SK-N-SH (cell line): ENCODE results near the gene GID4. TPM values are rescaled to one million over a fixed set of nuclear protein-coding genes. Genes with fewer than 3 reads are reported as not detected.
A peak's percentile ranks its signal among the peaks of the same experiment; 100 is the strongest.

Experiments
- CTCF ChIA-PET: fragments of 300-600, 350-600 bp; formaldehyde crosslinking; extraction: SDS; loops from one replicate; lab custom pipeline; 2021; lab: Yijun Ruan, JAX
- POLR2A ChIA-PET: fragments of 350-600 bp; sonication (Branson Sonifier 250); formaldehyde crosslinking; extraction: SDS; loops from one replicate; lab custom pipeline; 2020; ENCODE audit warnings: antibody characterized with exemption, inconsistent platforms; lab: Yijun Ruan, JAX
- DNase-seq: peaks from one replicate; pipeline ENCODE4 v3.0.0; 2012
- H2AFZ ChIP-seq: fragments of 200-600 bp; sonication (generic); 2 replicates; pipeline ENCODE4 v1.8.1; 2016; ENCODE audit warnings: antibody characterized with exemption, mild to moderate bottlenecking, low read depth
- H3F3A ChIP-seq: fragments of 200-600 bp; sonication (generic); replicated peaks from 2 replicates; pipeline ENCODE3; 2016; ENCODE audit warnings: antibody characterized with exemption, mild to moderate bottlenecking; ENCODE audit not compliant: insufficient read depth
- H3K27ac ChIP-seq, 2 experiments: fragments of 200-500 bp in 1 of 2; fragments of 200-600 bp in 1 of 2; sonication (Bioruptor generic) in 1 of 2; sonication (generic), shearing (Covaris generic) in 1 of 2; 2 replicates each; pipeline versions ENCODE4 v1.5.1 to v1.6.1; 2014 to 2016; ENCODE audit warnings: low read depth in 2 of 2, inconsistent platforms in 1 of 2, low read length in 1 of 2, mild to moderate bottlenecking in 1 of 2, mixed read lengths in 1 of 2
- H3K27me3 ChIP-seq: fragments of 200-600 bp; sonication (generic), shearing (Covaris generic); 2 replicates; pipeline ENCODE4 v1.6.1; 2016; ENCODE audit warnings: mixed run types; ENCODE audit not compliant: insufficient read depth
- H3K36me3 ChIP-seq, 2 experiments: fragments of 200-500 bp in 1 of 2; fragments of 200-600 bp in 1 of 2; sonication (Bioruptor generic) in 1 of 2; sonication (generic) in 1 of 2; replicated peaks in 1 of 2; 2 replicates each; pipeline versions ENCODE3 to v1.5.1; 2014 to 2016; ENCODE audit warnings: low read length in 1 of 2, mild to moderate bottlenecking in 1 of 2; ENCODE audit not compliant: insufficient read depth in 2 of 2, control insufficient read depth in 1 of 2
- H3K4me1 ChIP-seq, 2 experiments: fragments of 200-500 bp in 1 of 2; fragments of 200-600 bp in 1 of 2; sonication (Bioruptor generic) in 1 of 2; sonication (generic), shearing (Covaris generic) in 1 of 2; 2 replicates each; pipeline versions ENCODE4 v1.5.1 to v1.6.1; 2014 to 2016; ENCODE audit warnings: low read depth in 1 of 2, low read length in 1 of 2, mixed run types in 1 of 2; ENCODE audit not compliant: insufficient read depth in 2 of 2, control insufficient read depth in 1 of 2
- H3K4me2 ChIP-seq: fragments of 200-600 bp; sonication (generic), shearing (Covaris generic); 2 replicates; pipeline ENCODE4 v1.6.1; 2017; ENCODE audit warnings: mixed run types
- H3K4me3 ChIP-seq, 2 experiments: fragments of 200-500 bp in 1 of 2; fragments of 200-600 bp in 1 of 2; sonication (Bioruptor generic) in 1 of 2; sonication (generic), shearing (Covaris generic) in 1 of 2; 2 replicates each; pipeline versions ENCODE4 v1.5.1 to v1.8.1; 2014 to 2016; ENCODE audit warnings: low read depth in 2 of 2, inconsistent platforms in 1 of 2, low read length in 1 of 2, mild to moderate bottlenecking in 1 of 2, mixed read lengths in 1 of 2, moderate library complexity in 1 of 2
- H3K79me2 ChIP-seq: fragments of 200-600 bp; sonication (generic); 2 replicates; pipeline ENCODE4 v1.8.1; 2017; ENCODE audit warnings: mild to moderate bottlenecking; ENCODE audit not compliant: insufficient read depth
- H3K9ac ChIP-seq: fragments of 200-600 bp; sonication (generic); 2 replicates; pipeline ENCODE4 v1.6.1; 2017; ENCODE audit warnings: mixed run types
- H3K9me2 ChIP-seq: fragments of 200-600 bp; sonication (generic); 2 replicates; pipeline ENCODE4 v1.6.1; 2017; ENCODE audit warnings: mixed run types
- H3K9me3 ChIP-seq: fragments of 200-600 bp; sonication (generic); 2 replicates; pipeline ENCODE4 v1.6.1; 2017; ENCODE audit warnings: mixed run types, mild to moderate bottlenecking, moderate library complexity
- H4K20me1 ChIP-seq: fragments of 200-600 bp; sonication (generic); 2 replicates; pipeline ENCODE4 v1.6.1; 2017; ENCODE audit warnings: mild to moderate bottlenecking, mixed run types; ENCODE audit not compliant: insufficient read depth
- EP300 ChIP-seq, 2 experiments: IDR thresholded peaks; 2 replicates each; pipeline versions ENCODE4 v1.4.0 to v1.6.1; 2012; ENCODE audit warnings: borderline replicate concordance in 1 of 2, low read depth in 1 of 2, low read length in 1 of 2
- FOXJ3 ChIP-seq: sonication (generic); formaldehyde crosslinking; IDR thresholded peaks from 2 replicates; pipeline ENCODE4 v1.5.1; 2020; ENCODE audit warnings: mild to moderate bottlenecking, missing genetic modification reagents
- GABPA ChIP-seq: IDR thresholded peaks from 2 replicates; pipeline ENCODE4 v1.4.0; 2012; ENCODE audit warnings: low read depth, mild to moderate bottlenecking
- IRF3 ChIP-seq: fragments of 150-350 bp; IDR thresholded peaks from 2 replicates; pipeline ENCODE4 v1.6.1; 2016; ENCODE audit warnings: mild to moderate bottlenecking, low read depth, low read length
- JUND ChIP-seq: IDR thresholded peaks from 2 replicates; pipeline ENCODE4 v1.4.0; 2012
- MAX ChIP-seq: IDR thresholded peaks from 2 replicates; pipeline ENCODE4 v1.4.0; 2012; ENCODE audit warnings: low read depth
- NFIC ChIP-seq: IDR thresholded peaks from 2 replicates; pipeline ENCODE4 v1.4.0; 2012; ENCODE audit warnings: borderline replicate concordance
- NRF1 ChIP-seq: IDR thresholded peaks from 2 replicates; pipeline ENCODE4 v1.6.1; 2012; ENCODE audit warnings: low read depth, mild to moderate bottlenecking, low read length
- POLR2AphosphoS5 ChIP-seq: IDR thresholded peaks from 2 replicates; pipeline ENCODE4 v1.6.1; 2012; ENCODE audit warnings: low read depth, low read length
- RCOR1 ChIP-seq: fragments of 150-350 bp; IDR thresholded peaks from 2 replicates; pipeline ENCODE4 v1.6.1; 2017; ENCODE audit warnings: antibody characterized with exemption, low read length
- RXRA ChIP-seq: IDR thresholded peaks from 2 replicates; pipeline ENCODE4 v1.4.0; 2012; ENCODE audit warnings: low read depth, mild to moderate bottlenecking, borderline replicate concordance
- TAF1 ChIP-seq: IDR thresholded peaks from 2 replicates; pipeline ENCODE4 v1.6.1; 2012; ENCODE audit warnings: low read depth, mild to moderate bottlenecking, low read length, moderate library complexity, borderline replicate concordance
- TCF12 ChIP-seq: IDR thresholded peaks from 2 replicates; pipeline ENCODE4 v1.4.0; 2012
- ZBTB33 ChIP-seq: IDR thresholded peaks from 2 replicates; pipeline ENCODE4 v1.4.0; 2012; ENCODE audit warnings: low read depth, borderline replicate concordance
- WGBS: methylation state at CpG from one replicate; pipeline ENCODE4 v1.1.6; 2017; ENCODE audit warnings: low lambda C conversion rate; 5-methylcytosine and 5-hydroxymethylcytosine counted together
- polyA plus RNA-seq, 3 experiments: library from polyadenylated mRNA; depleted of rRNA; stranded (reverse); fragments of >200 nt; gene quantifications; 2 replicates each; pipeline ENCODE4 v1.2.3, GENCODE V29; 2012

GID4 gene
- polyA plus RNA-seq, 1 of the 3 experiments (the other 2 are of a cell fraction) = 4.3 TPM

- no peak for TF ChIP-seq GABPA
Observed at GRCh38 chr17:18100616-18101015, 61.4 kb downstream of the GID4 start (continued).

GRCh38 chr17:18101828-18102227 lies 62.6 kb downstream of the GID4 start:
- H3K4me3 ChIP-seq = no peak overlapping the region
- no peak for TF ChIP-seq FOXJ3
- TF ChIP-seq TAF1 = no peak
- no peak for TF ChIP-seq ZBTB33
- no peak for TF ChIP-seq RCOR1
- TF ChIP-seq TCF12 = no peak
- TF ChIP-seq POLR2AphosphoS5 = no peak
- no peak for TF ChIP-seq EP300 (IDR thresholded peaks at IDR 0.05; ENCODE audit: borderline replicate concordance in 1 of 2, low read depth in 1 of 2, low read length in 1 of 2)
- TF ChIP-seq NFIC = no peak
- TF ChIP-seq MAX = no peak
- no peak for TF ChIP-seq JUND
- TF ChIP-seq NRF1 = no peak
- TF ChIP-seq IRF3 = no peak
- H3K79me2 ChIP-seq = no peaks in the 10 kb centered on the region
- H3K9ac ChIP-seq = no peak overlapping the region
- no peaks in the 10 kb centered on the region for H3K9me3 ChIP-seq
- no peaks in the 10 kb centered on the region for H3K9me2 ChIP-seq
- WGBS = 90% methylated on average over 6 of the region's 9 CpGs
- no peak overlapping the region; a peak in 1 of 4 replicates for H3K27ac ChIP-seq
- ChIA-PET POLR2A (no interaction called here), CTCF (no interaction called here)
- no peaks in the 10 kb centered on the region for H3F3A ChIP-seq
- no peak overlapping the region for H3K4me2 ChIP-seq
- H3K36me3 ChIP-seq = peaks cover 0 to 49% of the 10 kb centered on the region in 2 experiments
- H2AFZ ChIP-seq = no peak overlapping the region
- 0 out of 2 replicates have a peak, but pooled peaks cover 4% of the 10 kb centered on the region for H4K20me1 ChIP-seq
- no peaks in the 10 kb centered on the region for H3K27me3 ChIP-seq
- no peak for DNase-seq
- H3K4me1 ChIP-seq = peaks cover 0 to 62% of the 10 kb centered on the region in 2 experiments; a peak in 2 of 4 replicates

GRCh38 chr17:18102640-18103039 lies 63.4 kb downstream of the GID4 start:
- H4K20me1 ChIP-seq = 0 out of 2 replicates have a peak, but pooled peaks cover 4% of the 10 kb centered on the region
- no peak overlapping the region for H3K27ac ChIP-seq
- no peak overlapping the region for H2AFZ ChIP-seq
- no peak overlapping the region for H3K4me2 ChIP-seq
- H3K4me1 ChIP-seq = peaks cover 0 to 63% of the 10 kb centered on the region in 2 experiments; a peak in 2 of 4 replicates
- POLR2A ChIA-PET = no interaction called here
- no peaks in the 10 kb centered on the region for H3K27me3 ChIP-seq
- no peaks in the 10 kb centered on the region for H3F3A ChIP-seq
- no peaks in the 10 kb centered on the region for H3K79me2 ChIP-seq
- CTCF ChIA-PET = interaction anchor here (1.2 kb wide), 1 partner anchor 39 kb away, joined by 4 read pairs; no protein-coding TSS in a partner anchor
- peaks cover 0 to 41% of the 10 kb centered on the region in 2 experiments for H3K36me3 ChIP-seq
- WGBS = 95% methylated on average over 3 of the region's 3 CpGs
- H3K9ac ChIP-seq = no peak overlapping the region
- TF ChIP-seq RXRA = no peak
- no peaks in the 10 kb centered on the region for H3K9me3 ChIP-seq
- no peak overlapping the region for H3K4me3 ChIP-seq
- peak; percentile 4 for DNase-seq
- H3K9me2 ChIP-seq = no peaks in the 10 kb centered on the region
